Neural cell (in vitro differentiated cells): ENCODE results near the gene JPT2.

ENCODE experiments used
- CTCF ChIP-seq: fragments of 450-650 bp; IDR thresholded peaks from 2 replicates; pipeline ENCODE4 v1.5.1; 2014; ENCODE audit warnings: antibody characterized with exemption, mild to moderate bottlenecking, moderate library complexity; ENCODE audit not compliant: poor library complexity, severe bottlenecking
- EZH2 ChIP-seq: fragments of 200-600, 300-800 bp; shearing (Covaris generic), sonication (generic); IDR thresholded peaks from 2 replicates; pipeline ENCODE4 v1.6.1; 2014; ENCODE audit warnings: antibody characterized with exemption, low read length, borderline replicate concordance, mild to moderate bottlenecking; ENCODE audit not compliant: insufficient read depth, poor library complexity, severe bottlenecking
- MXI1 ChIP-seq: fragments of 450-650 bp; conservative IDR thresholded peaks from 2 replicates; pipeline ENCODE4 v1.6.1; 2014; ENCODE audit warnings: antibody characterized with exemption, mild to moderate bottlenecking; ENCODE audit not compliant: poor library complexity, severe bottlenecking
- POLR2AphosphoS5 ChIP-seq: IDR thresholded peaks from 2 replicates; pipeline ENCODE4 v1.6.1; 2012
- RAD21 ChIP-seq: fragments of 450-650 bp; conservative IDR thresholded peaks from 2 replicates; pipeline ENCODE4 v1.6.1; 2014; ENCODE audit warnings: antibody characterized with exemption, mild to moderate bottlenecking, moderate library complexity
- REST ChIP-seq: IDR thresholded peaks from 2 replicates; pipeline ENCODE4 v1.6.1; 2012; ENCODE audit warnings: borderline replicate concordance
- TAF1 ChIP-seq: IDR thresholded peaks from 2 replicates; pipeline ENCODE4 v1.6.1; 2012; ENCODE audit warnings: low read depth

- TF ChIP-seq CTCF = no peak
- TF ChIP-seq RAD21 = no peak
- TF ChIP-seq POLR2AphosphoS5 = no peak
- TF ChIP-seq REST = no peak
- no peak for TF ChIP-seq EZH2
- no peak for TF ChIP-seq MXI1
- no peak for TF ChIP-seq TAF1
Observed at GRCh38 chr16:1631931-1632637, 46.0 kb upstream of the JPT2 start.
